Fibroblast of skin of left quadriceps (primary cell): ENCODE results near the gene MT3.
A peak's percentile ranks its signal among the peaks of the same experiment; 100 is the strongest.
"Not testable (repeated sequence)": the region's sequence is repeated elsewhere in the genome, so short reads cannot be mapped to it uniquely, and the experiment has no call there.

ENCODE experiments used
- DNase-seq, 2 experiments: peaks; one replicate each; pipeline ENCODE4 v3.0.0-alpha.2; 2013; ENCODE audit warnings: low read depth in 2 of 2

The MT3 gene

DNA sequence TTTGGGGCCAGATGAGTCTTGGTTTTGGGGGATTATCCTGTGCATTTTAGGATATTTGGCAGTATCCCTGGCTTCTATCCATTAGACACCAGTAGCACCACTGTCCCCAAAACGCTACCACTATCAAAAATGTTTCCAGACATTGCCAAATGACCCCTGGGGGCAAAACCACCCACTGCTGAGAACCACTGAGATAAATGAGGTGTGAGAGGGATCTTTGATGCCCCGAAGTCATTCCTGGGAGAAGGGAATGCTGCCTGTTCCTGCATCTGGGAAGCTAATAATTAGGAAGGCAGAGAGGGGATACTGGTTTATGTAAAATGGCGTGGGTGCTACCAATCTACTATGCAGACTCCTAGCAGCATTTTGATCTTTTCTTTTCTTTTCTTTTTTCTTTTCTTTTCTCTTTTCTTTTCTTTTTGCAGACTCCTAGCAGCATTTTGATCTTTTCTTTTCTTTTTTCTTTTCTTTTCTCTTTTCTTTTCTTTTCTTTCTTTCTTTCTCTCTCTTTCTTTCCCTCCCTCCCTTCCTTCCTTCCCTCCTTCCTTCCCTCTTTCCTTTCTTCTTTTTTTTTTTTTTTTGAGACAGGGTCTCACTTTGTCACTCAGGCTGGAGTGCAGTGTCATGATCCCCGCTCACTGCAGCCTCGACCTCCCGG, 8.8 kb upstream of the MT3 start:
- no peak for DNase-seq

DNA sequence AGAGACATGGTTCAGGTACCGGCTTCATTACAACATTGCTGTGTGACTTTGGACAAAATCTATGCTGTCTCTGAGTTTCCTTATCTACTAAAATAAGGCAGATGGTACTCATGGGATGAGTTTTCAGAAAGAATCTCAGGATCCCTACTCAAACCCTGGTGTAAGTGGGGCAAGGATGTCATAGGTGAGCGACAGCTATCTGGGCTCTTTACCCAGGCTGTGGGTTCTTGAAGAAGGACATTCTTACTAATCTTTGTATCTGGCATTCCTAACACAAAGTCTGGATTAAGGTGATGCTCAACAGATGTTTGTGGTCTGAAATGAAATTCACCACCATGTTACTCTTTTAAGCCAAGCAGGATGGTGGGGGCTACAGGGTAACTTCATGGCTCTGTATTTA, 6.4 kb upstream of the MT3 start:
- not testable (repeated sequence) for DNase-seq

DNA sequence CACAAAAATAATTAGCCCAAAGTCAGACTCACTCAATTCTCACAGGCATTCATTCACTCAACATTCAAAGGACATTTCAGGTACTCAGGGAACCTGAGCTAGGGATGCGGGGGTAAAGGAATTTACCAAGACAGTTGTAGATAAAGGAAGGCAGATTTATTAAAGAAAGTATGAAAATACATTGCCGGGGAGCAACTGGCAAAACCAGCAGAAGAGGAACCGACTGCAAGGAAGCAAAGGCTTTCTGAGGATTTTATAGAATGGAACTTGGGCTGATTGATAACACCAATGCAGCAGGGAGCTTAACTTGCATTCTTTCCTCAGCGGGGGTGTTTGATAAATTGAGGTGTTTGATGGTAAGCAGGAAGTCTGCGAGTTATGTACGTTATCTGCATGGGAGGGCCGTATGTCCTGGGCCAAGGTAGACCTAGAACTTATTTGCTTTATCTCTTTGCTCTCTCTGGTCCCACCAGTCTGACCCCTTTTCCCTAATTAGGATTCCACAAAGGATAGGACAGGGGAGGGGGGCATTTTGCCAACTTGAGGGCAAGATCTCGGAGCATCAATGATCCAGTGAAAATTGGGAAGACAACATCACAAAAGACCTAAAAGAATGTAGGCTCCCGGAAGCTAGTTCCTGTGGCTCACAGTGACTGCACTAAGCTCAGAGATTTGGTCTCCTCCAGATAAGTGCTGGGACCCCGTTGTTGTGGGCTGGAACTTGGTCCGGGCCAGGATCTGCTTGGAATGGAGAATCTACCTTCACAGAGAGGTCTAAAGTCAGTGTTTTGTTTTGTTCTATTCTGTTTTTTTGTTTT, 5.8 kb upstream of the MT3 start:
- DNase-seq = no peak

DNA sequence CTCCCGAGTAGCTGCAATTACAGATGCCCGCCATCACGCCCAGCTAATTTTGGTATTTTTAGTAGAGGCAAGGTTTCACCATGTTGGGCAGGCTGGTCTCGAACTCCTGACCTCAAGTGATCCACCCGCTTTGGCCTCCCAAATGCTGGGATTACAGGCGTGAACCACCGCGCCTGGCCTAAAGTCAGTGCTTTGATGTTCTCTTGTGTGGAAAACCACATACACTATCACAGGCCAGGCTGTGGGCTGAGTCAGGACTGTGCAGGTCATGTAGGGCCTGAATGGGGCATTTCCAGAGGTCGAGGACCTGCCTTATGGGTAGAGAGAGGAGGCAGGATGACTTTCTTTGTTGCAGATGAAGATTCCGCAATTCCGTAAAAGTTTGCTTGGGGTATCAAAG, 5.1 kb upstream of the MT3 start:
- DNase-seq = no peak

DNA sequence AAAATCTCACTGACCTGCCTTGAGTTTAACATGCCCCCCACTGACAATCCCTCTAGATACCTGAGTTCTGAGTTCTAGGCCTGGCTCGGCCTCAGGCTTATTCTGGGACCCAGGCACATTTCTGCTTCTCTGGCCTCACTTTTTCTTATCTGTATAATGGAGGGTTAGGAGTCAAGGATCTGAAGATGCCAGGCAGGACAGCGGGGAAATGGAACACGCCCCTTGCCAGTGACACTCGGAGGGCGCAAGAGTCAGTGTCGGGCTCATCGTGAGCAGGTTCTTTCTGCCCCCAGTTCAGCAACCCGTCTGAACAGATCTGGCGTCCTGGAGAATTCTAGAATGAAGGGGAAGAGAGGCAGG, 567 bp upstream of the MT3 start:
- no peak for DNase-seq

DNA sequence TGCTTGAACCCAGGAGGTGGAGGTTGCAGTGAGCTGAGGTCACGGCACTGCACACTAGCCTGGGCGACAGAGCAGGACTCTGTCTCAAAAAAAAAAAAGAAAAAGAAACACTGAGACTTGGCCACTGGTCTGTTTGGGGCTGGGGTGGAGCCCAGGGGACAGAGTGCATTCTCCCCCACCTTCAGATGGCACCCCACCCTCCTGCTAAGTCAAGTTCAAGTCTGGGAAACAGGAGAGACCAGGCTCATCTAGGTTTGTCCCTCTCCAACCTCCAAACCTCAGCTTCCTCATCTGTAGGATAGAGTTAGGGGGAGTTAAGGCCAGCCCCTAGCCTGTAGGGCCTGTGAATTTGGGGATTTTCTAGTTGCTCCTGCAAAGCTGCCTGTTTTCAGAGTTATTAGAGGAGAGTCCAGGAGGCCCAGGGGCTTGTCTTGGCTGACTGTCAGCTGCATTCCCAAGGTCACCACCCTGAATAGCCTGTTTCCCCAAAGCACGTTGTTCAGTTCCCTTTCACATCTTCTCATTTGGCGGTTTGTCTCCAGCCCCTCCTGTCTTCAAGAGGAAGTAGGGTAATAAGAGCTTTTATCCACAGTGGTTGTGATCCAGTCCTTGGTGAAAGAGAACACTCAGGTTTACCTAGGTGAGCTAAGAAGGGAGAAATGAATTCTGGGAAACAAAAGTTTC, 2.2 kb downstream of the MT3 start:
- no peak for DNase-seq

DNA sequence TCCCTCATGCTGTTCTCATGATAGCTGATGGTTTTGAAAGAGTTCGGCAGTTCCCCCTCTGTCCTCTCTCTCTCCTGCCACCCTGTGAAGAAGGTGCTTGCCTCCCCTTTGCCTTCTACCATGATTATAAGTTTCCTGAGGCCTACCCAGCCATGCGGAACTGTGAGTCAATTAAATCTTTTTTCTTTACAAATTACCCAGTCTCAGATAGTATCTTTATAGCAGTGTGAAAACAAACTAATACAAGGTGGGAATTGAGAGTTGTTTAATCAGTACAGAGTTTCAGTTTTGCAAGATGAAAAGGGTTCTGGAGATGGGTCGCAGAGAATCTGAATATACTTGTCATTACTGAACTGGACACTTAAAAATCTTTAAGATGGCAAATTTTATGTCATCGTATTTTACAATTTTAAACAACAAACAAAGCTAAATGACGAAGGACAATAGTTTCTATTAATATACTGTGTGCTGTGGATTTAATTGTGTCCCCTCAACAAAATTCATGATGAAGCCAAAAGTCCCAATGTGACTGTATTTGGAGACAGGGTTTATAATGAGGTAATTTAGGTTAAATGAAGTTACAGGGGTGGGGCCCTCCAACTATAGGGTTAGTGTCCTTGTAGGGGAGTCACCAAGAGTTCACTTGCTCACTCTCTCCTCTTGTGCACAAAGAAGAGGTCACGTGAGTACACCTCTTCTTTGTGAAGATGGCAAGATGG, 4.4 kb downstream of the MT3 start:
- DNase-seq = no peak

DNA sequence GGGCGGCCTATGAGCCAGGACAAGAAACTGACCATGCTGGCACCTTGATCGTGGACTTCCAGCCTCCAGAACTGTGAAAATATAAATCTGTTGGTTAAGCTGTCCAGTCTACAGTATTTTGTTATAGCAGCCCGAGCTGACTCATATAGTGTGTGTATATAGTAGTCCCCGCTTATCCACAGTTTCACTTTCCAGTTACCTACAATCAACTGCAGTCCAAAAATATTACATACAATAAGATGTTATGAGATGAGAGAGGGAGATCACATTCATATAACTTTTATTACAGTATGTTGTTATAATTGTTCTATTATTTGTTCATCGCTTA, 4.9 kb downstream of the MT3 start:
- no peak for DNase-seq

DNA sequence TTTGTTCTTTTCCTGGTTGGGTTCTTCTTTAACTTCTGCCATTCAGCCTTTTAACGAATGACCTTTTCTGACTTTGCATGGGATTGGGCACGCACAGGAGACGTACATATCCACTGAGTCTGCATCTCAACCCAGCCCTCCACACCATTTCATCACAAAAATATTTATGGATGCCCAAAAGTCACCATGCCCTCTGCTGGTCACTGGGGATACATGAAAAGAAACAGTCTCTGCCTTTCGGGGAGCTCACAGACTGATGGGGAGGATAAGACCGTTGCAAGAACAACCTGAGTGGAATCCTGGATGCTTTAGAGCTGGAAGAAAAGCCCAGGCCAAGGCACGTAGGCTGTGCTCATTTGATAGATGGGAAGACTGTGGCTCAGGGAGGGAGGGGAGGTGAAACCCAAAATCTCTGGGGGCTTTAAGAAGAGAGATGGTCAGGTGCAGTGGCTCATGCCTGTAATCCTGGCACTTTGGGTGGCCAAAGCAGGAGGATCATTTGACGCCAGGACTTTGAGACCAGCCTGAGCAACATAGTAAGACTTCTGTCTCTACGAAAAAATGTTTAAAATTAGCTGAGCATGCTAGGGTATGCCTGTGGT, 11.2 kb downstream of the MT3 start:
- no peak for DNase-seq

DNA sequence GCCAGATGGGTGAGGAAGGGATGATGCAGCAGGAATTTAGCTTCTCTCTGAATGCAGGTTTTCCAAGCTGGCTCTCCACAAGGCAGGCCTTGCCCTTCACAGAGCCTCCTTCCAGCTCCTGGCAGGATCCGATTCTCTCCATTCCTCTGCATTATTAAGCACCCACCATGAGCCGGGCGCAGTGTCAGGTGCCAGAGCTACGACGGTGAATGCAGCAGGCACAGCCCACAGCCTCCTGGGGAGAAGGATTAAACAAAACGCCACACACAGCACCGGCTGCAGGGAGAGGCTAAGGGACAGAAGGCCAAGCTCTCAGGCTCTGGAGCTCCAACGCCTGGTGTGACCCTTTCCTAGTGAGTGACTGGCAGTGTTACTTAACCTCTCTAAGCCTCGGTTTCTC, 12.0 kb downstream of the MT3 start:
- DNase-seq = no peak

DNA sequence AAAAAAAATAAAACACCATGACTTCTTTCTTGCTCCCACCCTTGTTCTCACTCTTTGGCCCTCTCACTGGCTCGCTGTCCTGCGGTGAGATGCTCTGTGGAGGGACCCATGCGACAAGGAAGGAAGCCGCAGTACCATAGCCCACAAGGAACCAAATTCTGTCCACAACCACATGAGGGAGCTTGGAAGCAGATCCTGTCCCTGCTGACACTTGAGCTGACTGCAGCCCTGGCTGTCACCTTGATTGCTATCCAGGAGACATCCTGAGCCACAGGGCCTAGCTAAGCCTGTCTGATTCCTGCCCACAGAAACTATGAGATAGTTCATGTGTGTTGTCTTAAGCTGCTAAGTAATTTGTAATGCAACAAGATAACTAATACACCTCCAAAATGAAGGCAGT, 14.3 kb downstream of the MT3 start:
- DNase-seq = no peak

DNA sequence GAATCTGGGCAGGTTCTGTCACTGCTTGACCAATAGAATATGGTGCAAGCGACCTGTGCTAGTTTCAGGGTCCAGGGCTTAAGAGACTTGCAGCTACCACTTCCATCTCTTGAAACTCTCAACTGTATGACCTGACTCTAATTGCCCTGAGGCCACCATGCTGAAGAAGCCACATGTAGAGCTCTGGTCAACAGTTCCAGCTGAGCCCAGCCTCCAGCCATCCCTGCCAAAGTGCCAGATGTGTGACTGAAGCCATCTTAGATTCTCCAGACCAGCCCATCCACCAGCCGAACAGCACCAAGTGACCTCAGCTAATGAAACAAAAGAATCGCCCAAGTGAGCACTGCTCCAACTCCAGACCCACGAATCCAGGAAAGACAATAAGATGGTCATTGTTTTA, 15.6 kb downstream of the MT3 start:
- no peak for DNase-seq

DNA sequence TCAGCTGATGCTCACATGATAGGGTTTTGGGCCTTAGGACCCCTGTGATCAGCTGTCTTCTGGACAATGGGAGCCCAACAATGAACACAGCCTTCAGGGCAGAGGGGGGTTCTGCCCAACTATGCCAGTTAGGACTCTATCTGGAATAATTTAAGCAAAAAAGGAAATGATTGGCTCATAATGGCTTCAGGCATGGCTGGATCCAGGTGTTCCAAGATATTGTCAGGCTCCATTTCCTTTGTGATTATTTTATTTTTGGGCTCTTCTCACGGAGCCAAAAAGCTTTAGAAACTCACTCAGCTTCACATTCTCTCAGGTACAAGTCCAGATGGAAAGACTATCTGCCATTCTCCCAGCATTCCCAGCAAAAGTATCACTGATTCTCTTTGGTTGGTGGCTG, 16.1 kb downstream of the MT3 start:
- DNase-seq = no peak

DNA sequence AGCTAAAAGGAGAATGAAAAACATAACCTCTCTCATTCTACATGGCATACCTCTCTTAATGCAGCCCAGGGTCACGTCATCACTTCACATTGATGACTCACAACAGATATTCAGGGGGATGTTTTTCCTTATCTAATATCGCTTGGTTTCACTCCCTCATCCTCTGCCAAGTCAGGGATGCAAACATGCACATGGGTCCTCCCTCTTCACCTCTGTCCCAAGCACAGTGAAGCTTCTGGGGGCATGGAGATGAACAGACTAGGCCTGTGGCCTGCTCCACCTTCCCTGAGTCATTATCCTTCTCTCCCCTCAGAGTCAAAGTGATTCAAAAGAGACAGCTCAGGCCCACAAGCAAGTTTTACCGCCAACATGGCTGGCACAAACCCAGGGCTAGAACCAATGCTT, 16.7 kb downstream of the MT3 start:
- DNase-seq = no peak

DNA sequence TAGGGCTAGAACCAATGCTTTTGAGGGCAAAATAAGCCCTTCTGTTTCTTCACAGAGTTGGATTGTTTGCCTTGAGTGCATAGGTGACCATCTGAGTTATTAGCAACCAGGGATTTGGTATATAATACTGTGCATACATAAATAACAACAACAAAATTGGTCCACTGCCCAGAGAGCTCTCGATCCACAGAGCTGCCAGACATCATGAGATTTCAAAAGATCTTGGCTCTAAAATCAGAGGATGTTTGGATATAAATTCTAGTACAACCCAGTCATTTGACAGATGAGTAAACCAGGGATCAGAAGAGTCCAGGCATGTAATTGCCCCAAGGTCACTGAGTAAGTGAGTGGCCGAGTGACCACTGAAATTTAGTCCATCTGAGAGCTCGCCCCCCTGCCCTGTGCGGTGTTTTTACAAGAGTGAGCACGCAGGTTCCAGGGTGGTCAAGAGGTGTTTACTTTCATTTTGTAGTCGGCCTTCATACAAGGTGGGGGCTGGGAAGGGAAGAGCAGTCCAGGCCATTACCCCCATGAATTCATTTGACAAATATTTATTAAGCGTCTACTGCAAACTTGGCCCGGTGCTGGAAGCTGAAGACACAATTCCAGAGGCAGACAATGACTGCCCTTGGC, 17.3 kb downstream of the MT3 start:
- no peak for DNase-seq

DNA sequence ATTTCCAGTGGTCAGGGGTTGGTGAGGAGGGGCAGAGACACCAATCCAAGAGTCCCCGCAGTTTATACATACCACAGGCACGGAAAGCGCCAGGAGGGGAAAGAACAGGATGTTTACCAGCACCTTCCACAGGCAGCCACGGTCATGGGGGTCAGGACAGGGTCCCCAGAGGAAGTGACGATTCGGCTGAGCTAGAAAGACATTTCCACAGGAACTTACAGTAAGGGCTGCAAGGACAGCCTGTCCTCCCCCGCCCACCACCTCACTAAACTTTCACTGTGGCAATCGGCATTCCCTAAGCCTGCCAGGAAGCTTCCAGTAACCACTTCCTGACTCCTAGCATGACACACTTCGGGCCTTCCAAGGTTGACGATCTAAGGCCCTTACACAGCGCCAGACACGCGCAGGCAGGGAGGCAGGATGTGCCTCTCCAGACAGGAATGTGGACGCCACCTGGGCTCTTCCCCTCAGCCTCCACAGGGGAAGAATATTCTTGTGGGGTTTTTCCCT, 17.8 kb downstream of the MT3 start:
- peak; percentile 94 to 95 for DNase-seq

DNA sequence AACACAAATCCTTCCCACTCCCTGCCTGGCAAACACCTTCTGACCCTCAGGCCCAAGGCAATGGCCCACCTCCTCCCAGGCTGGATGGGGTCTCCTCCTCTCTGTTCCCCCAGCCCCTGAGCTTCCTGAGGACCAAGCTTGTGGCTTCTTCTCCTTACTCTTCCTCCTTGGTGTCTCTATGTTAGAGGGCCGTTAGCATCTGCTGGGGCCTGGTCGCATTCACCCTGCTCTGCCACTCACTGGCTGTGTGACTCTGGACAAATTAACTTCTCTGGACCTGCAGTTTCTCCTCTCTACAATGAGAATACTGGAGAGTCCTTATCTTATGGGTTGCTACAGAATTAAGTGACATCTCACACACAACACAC, 18.3 kb downstream of the MT3 start:
- DNase-seq = no peak

DNA sequence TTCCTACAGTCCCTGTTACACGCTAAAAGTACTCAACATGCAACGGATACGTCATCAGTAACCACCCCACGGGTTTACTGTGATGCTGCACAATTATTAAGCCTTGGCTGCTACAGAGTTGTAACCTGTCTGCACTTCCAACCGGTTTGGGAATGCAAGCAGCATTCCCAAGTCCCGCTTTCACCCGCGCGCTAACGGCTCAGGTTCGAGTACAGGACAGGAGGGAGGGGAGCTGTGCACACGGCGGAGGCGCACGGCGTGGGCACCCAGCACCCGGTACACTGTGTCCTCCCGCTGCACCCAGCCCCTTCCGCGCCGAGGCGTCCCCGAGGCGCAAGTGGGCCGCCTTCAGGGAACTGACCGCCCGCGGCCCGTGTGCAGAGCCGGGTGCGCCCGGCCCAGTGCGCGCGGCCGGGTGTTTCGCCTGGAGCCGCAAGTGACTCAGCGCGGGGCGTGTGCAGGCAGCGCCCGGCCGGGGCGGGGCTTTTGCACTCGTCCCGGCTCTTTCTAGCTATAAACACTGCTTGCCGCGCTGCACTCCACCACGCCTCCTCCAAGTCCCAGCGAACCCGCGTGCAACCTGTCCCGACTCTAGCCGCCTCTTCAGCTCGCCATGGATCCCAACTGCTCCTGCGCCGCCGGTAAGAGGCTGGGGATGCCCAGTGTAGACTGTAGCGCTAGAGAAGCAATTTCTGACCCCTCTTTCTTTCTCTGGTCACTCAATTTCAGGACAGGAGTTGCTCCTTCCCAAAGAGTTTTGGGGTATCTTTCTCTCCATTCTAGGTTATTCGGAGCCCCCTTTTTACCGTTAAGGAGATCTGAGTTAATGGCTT, 18.9 kb downstream of the MT3 start, which contains the start of gene MT2A:
MT2A (plus strand) TSS at position 542 of the 833 bp plus-strand sequence; CDS start at position 614, 72 bp downstream.
- peak; percentile 88 for DNase-seq

DNA sequence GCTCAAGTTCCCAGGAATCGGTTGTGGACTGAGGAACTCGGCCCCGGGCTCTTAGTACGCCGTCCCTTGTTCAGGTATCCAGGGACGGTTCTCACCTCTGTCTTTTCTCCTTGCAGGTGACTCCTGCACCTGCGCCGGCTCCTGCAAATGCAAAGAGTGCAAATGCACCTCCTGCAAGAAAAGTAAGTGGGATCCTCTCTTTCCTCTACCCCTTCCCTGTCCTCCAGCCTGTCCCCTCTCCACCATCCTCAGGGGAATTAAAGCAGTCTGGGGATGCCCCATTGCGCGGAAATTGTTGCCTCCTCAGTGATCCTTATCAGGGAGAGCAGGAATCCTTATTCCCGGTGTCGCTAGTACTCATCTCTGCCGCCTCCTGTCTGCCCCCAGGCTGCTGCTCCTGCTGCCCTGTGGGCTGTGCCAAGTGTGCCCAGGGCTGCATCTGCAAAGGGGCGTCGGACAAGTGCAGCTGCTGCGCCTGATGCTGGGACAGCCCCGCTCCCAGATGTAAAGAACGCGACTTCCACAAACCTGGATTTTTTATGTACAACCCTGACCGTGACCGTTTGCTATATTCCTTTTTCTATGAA, 19.6 kb downstream of the MT3 start:
- DNase-seq = no peak

DNA sequence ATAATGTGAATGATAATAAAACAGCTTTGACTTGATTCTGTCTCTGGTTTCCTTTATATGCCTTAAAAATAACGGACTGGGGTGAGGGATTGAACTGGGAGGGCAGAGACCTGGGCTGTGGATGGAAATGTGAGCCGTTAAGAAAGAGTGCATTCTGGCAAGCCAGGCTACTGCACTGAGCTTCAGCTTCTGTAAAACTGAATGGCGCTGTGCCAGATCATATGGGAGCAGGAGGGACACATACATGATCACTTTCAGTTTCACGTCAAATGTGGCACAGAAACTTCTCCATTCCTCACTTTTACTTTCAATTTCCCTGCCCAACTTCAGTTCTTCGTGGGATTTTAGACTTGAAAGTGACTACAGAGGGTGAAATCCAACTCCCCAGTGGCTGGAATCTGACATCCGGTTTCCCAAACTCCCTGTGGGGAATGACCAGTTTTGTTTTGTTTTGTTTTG, 20.2 kb downstream of the MT3 start:
- peak in 1 of 2 experiments; percentile 61 for DNase-seq
